ENCODE data around the gene SEMA3A.
A peak's percentile ranks its signal among the peaks of the same experiment; 100 is the strongest.
"Not testable (repeated sequence)": the region's sequence is repeated elsewhere in the genome, so short reads cannot be mapped to it uniquely, and the experiment has no call there.

The SEMA3A gene

DNA sequence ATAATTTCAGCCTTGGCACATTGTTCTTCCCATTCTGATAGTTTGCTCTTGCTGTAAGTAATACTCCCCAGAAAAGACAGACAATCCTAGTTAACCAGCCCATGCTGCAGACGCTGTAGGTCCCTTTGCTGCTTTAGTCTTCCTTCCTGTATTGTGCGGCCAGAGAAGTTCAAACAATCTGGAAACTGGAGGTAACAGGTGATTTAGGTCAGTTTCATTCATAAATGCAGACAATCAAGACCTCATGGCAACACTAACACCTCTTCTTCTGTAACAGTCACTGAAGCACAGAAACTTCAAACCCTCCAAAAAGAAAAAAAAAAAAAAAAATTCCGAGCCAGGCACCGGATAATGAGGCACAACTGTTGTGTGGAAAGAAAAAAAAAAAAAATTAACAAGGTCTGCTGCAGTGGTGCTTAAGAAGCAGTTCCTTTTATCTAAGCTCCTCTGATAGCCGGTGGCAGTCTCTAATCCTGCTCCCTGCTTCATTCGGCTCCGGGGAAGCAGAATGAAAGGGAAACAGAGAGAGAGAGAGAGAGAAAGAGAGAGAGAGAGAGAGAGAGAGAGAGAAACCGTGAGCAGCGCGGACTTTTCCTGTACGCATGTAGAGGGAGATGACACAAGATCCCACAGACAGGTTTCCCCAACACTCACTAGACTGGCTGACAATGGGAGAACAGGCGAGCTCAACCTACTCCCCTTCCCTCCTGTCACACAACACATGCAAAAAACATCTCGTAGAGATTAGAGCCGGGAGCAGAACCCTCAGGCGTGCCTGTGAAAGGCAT is at the start of gene SEMA3A:
SEMA3A (minus strand) TSS at position 306 of the 788 bp plus-strand sequence; CDS start at position 103, 203 bp downstream.
- DNase-seq: peak; percentile 81

DNA sequence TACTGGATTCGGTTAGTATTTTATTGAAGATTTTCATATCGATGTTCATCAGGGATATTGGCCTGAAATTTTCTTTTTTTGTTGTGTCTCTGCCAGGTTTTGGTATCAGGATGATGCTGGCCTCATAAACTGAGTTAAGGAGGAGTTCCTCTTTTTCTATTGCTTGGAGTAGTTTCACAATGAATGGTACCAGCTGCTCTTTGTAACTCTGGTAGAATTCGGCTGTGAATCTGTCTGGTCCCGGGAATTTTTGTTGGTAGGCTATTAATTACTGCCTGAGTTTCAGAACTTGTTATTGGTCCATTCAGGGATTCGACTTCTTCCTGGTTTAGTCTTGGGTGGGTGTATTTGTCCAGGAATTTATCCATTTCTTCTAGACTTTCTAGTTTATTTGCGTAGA is 48.4 kb upstream of the SEMA3A start:
- DNase-seq: not testable (repeated sequence)

DNA sequence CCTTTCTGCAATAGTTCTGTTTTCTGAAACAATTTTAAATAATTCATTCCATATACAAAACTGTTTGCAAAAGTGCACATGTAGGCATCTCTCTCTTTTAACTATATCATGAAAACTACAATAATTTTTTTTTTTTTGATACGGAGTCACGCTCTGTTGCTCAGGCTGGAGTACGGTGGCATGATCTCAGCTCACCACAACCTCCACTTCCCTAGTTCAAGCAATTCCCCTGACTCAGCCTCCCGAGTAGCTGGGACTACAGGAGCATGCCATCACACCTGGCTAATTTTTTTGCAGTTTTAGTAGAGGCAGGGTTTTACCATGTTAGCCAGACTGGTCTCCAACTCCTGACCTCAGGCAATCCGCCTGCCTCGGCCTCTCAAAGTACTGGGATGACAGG is 44.0 kb upstream of the SEMA3A start:
- no peak for DNase-seq

DNA sequence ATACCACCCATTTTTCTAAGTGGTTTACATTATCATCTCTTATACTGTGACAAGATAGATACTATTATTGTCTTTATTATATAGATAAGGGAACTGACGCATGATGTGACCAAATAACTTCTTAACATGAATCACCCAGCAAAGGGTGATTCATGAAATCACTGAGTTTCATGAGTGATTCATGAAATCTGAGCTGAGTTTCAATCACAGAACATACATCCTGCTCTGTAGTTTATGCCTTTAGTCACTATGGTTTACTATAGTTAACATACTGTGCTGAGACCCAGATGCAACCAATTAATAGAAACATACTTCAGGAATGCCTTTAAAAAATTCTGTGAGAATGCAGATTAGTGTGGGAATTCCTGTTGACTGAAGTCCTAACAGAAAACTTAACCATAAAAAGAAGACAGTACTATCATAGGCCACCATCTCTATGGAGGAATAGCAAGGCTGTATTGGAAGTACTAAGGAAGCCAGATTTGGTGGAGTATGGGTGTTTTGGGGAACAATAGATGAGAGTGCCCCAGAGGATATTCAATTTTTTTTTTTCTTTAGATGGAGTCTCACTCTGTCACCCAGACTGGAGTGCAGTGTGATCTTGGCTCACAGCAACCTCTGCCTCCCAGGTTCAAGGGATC is 43.1 kb upstream of the SEMA3A start:
- DNase-seq: peak; percentile 96

DNA sequence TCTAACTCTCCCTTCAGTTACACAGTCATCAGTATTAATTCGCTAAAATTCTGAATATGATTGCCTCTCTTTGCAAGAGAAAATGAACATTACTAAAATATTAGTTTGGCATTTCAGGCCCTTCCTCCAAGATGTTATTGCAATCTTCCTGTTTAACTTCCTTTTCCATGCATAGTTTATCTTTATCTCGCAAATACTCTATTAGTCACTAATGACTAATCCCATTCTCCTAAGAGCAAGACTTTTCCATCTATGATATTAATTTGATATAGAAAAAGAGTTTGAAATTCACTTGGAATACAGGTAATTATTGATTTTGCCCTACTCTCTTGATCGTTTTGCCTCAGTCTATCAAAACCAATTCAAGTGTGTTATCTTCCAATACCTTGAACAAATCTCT is 41.8 kb upstream of the SEMA3A start:
- peak; percentile 90 for DNase-seq

DNA sequence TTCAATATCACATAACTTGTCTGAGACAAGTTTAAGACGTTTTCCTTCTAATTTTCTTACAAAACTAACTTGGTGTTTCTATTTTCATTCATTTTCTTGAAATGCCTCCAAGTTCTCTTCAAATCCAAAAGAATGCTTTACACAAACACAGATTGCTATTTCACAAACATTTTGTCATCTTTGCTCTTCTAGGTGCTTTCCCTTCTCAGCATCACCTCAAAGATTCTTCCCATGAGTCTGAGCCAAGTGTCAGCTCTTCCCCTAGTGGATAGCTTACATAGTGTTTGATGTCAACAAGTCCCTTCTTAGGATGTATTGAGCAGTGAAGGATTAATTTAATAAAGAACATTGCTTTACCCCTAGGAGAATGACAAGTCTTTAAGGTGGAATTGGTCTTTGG is 38.1 kb upstream of the SEMA3A start:
- peak; percentile 65 for DNase-seq

DNA sequence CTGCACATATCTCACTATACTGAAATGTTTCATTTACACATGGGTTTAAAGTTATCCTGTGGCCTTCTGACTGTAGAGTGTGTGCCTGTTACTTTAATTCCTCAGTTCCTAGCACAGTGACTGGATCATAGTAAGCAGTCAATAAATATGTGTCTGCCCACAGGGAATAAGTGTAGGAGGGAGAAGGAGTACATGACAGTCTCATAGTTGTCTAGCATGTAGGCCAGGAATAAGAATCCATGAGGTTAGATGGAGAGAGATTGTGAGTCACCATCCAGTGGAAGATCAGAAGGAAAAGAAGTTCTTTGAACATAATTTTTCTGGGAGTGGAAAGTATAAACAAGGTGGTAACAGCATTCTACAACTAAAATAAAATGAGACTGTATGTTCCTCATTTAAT is 36.6 kb upstream of the SEMA3A start:
- DNase-seq: peak; percentile 37

DNA sequence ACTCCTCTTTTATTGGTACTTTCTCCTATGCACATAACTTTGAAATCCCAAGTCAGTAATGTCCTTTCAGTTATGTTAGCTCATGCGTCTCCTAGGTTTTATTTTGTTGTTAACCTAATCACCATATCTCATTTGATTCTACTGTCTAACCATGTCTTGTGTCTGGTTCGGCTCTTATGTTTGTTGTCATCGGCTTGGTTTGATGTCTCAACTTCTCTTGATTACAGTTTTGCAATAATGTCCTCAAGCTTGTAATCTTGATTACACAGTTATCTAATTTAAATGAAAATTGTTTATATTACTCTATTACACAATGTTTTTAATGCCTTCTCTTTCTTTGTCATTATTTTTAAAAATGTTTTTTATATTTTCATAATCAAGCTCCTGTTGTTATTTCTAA is 35.9 kb upstream of the SEMA3A start:
- no peak for DNase-seq

DNA sequence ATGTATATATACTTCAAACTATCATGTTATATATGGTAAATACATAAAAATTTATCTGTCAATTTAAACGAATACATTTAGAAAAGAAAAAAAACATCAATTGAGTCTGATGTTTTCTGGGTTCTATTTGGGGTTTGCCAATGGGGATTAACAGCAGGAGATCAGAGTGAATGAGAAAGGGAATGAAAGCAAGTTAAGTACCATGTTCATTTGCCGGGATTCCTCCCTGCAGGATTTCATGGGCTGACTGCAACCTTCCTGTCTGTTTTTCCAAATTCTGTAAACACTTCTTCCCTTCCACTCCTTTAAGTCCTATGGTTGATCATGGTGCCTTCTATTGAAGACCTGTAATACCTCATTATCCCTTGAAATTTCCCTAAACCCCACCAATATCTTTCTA is 33.9 kb upstream of the SEMA3A start:
- no peak for DNase-seq

DNA sequence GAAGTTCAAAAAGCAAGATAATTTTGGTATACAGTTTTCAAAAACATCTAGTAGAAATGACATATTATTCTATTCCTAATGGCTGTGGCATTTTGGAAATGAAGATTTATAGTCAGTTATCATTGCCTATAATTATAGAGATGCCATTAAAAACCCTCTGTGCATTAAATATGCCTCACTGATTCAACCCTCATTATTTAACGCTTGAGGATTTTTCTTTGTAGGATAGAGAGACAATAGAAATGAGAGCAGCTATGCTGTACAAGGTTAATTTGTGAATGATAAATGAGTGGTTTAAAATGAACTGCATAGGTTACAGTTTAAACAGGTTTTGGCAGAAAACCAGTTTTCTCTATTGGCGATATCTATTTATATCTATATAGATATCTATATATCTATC is 32.2 kb upstream of the SEMA3A start:
- no peak for DNase-seq

DNA sequence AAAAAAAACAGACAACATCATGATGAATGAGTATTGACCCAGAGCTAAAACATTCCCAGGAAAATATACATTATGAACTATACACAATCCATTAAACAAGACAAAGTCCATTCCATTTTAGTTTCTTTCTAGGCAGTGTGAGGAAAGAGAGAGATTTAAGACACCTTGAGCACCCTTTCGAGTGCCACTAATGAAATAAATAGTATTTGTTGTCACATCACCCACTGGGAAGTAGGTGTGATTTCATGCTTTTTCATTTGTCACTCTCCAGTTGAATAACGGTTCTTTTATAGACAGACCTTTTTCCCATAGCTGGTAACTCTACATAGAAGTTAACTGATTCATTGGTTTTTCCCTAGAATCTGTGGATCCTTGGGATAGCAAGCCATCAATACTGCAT is 29.9 kb upstream of the SEMA3A start:
- no peak for DNase-seq

DNA sequence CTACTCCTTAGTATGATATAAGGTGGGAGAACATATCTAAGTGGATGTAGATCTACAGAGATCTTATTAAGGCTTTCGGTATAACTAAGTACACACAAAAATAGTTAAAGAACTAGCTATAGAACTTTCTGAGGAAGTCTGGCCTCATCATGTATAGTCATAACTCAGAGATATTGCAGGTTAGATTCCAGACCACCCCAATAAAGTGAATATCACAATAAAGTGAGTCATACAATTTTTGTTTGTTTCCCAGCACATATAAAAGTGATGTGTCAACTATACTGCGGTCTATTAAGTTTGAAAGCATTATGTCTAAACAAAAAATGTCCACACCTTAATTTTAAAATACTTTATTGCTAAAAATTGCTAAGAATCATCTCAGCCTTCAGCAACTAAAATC is 24.7 kb upstream of the SEMA3A start:
- DNase-seq: peak; percentile 62

DNA sequence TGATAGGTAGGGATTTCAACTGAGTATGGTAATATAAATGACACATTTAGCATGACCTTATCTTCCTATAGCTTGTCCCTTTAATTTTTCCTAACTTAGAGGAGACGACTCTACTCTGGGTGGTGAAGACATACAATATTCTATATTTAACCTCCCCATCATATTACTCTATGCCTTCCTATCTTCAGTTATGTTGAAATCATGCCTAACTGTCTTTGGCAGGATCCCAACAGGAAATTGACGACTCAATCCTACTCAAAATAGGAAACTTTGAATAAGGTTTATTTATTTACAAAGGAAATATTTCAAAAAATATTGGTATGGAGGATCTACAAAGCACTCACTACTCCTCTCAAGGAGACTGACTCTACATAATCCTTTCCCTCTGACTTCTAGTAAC is 24.1 kb upstream of the SEMA3A start:
- DNase-seq: peak; percentile 87

DNA sequence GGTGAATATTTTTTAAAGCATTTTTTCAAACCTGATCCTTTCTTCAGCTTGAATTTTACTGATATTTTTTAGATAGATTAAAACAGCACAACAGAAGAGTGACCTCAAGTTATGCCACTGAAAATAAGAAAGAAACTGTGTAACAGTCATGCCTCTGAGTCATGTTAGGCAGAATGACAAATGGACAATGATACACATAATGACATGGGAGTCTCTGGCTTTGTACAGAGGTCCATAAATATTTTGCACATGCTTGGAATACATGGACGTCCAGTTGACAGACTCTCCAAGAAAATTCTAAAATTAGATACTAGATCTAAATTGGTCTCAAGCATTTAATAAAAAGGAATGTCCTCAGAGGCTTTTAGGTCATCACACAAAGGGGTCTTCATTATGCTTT is 21.9 kb upstream of the SEMA3A start:
- peak; percentile 49 for DNase-seq

DNA sequence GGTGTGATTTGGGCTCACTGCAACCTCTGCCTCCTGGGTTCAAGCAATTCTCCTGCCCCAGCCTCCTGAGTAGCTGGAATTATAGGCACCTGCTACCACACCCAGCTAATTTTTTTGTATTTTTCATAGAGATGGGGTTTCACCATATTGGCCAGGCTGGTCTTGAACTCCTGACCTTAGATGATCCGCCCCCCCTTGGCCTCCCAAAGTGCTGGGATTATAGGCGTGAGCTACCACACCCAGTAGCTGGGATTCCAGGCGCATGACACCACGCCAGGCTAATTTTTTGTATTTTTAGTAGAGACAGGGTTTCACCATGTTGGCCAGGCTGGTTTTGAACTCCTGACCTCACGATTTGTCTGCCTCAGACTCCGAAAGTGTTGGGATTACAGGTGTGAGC is 20.2 kb upstream of the SEMA3A start:
- DNase-seq: not testable (repeated sequence)

DNA sequence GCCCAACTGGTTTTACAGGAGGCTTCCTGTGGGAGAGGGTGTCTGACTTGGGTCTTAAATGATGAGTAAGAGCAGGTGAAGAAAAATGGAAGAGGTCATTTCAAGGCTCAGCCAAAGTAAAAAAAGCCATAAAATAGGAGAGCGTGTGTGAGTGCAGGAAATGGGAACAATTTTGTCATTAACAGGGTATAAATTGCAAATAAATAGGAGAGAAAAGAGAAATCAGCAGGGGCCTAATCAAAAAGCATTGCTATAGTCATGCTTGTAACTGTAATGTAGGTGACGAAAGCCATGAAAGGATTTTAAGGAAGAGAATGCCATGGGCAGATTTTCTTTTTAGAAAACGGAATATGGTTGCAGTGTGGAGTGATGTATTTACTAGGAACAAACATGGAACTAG is 15.7 kb upstream of the SEMA3A start:
- no peak for DNase-seq

DNA sequence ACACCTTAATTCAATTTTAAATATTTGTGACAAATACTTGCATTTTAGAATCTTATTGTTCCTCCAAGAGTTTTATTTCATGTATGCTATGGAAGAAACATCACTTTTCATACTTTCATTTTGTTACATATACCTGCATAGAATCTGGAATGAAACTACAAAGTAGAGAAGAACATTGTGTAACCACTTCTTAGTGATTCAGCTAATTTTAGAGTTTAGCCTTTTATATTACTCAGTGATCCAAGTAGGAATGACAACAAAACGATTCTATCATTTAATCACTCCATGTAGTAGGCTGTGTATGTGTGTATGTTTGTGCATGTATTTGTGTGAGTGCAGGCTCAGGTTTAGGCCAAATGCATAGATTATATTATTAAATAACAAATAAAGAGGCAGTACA is 14.4 kb upstream of the SEMA3A start:
- DNase-seq: no peak

DNA sequence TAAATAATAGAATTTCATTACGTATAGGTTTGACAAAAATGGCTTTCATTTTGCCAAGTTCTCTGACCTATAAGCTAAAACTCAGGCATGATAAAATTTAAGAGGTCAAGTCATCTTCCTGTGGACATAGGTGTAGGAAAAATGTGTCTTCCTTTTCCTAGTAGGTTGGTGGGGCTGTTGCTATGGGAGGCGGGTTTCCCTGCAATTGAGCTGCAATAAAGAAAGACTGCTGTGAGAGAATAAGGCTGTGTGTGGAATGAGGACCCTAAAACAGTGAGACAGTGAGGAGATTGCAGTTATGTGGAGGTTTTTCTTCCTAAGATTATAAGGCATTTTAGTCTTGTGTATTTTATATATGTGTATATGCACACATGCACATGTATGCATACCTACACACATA is 13.0 kb upstream of the SEMA3A start:
- no peak for DNase-seq

DNA sequence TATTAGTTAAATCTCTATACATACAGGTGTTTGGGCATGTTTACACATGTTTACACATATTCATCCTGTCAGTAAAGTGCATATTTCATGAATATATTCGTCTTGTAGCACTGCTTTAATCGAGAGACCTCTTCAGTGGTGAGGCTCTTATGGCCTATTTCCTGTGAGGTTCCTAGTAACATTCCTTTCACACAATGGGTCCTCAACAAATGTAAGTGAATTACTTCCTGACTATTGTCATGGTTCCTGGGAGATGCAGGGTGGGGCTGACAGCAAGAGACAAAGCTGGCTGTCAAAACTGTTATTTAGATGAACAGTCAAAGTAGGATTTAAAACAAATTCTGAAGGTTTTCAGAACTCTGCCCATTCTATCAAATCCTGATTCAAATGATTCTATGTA is 12.4 kb upstream of the SEMA3A start:
- no peak for DNase-seq

DNA sequence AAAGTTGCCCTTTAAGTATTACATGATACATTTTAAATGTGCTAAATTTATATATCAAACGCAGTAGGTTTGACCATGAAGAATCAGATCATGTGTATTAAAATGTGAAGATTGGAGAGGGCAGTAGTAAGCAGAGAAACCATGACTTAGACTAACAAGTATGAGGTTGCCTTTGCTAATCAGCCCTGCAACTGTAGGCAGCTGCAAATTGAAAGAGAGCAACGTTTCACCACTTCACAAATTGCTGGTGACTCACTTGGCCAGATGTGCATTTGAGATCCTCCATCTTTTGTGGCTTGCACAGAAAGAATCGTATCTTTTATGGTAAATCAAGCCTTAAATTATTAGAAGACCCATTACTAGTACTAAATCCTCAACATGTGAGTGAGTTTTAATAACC is 10.1 kb upstream of the SEMA3A start:
- DNase-seq: peak; percentile 91

DNA sequence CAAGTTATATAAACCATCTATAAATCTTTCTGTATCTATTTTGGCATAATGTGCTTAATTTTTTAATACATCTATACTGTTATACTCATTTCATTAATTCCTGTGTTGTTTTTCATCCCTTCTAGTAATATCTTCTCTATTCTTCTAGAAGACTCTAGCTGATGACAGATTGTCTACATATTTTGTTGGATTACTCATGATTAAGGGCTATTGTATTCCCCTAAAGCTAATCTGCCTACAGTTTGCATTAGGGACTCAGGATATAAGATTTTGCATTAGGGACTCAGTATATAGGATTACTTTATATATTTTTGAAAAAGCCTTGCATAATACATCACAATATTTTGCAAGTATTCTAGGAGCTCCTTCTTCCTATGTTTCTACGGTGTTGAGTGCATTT is 8.3 kb upstream of the SEMA3A start:
- DNase-seq: no peak

DNA sequence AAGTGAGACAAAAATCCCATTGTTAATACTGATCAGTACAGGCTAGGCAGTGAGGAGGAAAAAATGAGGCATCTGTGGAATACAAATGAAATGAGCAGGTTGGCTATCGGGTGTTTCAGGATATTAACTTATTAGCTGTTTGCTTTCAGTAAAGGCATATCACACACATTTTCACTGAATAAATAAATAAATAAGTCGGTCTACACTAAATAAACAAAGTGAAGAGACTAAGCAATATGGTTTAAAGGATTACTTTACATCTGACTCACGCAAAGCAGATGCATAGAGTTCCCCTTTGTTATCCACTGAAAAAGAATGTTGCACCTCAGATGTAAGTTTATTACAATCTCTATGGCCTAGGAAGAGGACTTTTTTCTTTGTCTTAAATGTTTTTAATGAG is 6.3 kb upstream of the SEMA3A start:
- DNase-seq: peak; percentile 84

DNA sequence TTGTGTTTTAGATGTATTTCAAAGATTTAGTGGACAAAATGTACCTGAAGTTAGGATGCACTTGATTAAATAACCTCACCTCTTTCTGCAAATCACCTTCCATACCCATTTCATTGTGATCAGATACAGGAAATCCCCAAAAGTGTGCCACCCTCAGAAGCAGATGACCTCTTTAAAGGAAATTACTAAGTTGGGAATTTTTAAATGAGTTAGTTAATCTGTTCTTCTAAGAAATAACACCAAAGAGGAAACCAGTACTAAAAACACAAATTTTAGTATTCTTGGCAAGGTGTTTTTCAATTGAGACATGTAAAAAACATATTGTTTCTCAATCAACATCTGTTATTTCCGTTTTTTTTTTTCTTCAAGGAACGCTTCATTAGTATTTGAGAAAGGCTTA is 4.6 kb upstream of the SEMA3A start:
- no peak for DNase-seq

DNA sequence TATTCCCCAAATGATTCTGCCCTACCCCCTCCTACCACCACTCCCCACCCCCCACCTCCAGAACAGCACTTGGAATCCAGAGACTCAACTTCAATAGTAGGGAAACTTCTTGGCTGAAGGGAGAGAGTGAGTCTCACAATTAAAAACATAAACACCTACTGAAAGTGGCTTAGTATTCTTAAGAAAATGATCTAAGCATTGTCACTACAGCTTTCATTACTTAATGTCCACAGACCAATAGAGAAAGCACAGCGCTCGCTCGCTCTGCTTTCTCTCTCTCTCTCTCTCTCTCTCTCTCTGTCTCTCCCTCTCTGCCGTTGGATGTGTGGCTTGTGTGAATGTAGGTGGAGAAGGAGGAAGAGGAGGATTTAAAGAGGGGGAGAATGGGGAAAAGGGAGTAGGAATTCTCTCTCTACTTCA is 1.5 kb upstream of the SEMA3A start:
- DNase-seq: peak; percentile 71
